Loucy (cell line): ENCODE data around the gene NBEA.

Source experiments
- EZH2phosphoT487 ChIP-seq: fragments of 200-600 bp; IDR thresholded peaks from 2 replicates; pipeline ENCODE4 v1.6.1; 2018; ENCODE audit warnings: antibody characterized with exemption, mild to moderate bottlenecking, moderate library complexity, borderline replicate concordance
- TF ChIP-seq, protein P1 (sequence below): fragments of 200-600 bp; sonication (generic); conservative IDR thresholded peaks from 2 replicates; pipeline ENCODE4 v1.5.1; 2014; ENCODE audit warnings: mild to moderate bottlenecking, antibody characterized with exemption, low read length

DNA sequence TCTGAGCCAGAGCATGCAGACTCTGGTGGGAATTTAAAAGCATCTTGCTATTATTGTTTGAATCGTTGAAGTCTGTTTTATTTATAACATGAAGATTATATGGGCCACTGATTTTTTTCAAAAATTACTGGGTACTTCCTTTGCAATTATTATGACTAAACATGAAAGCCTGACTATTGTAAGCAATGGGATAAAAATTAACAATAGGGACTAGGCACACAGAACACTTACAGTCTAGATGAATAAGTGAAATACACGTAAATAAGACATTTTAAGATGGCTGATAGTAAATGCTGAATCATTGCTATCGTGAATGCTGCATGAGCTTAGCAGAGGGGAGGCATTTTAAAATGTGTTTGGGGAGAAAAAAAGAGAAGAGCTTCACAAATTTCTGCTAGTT is 615.4 kb downstream of the NBEA start:
- TF ChIP-seq, protein P1, sequence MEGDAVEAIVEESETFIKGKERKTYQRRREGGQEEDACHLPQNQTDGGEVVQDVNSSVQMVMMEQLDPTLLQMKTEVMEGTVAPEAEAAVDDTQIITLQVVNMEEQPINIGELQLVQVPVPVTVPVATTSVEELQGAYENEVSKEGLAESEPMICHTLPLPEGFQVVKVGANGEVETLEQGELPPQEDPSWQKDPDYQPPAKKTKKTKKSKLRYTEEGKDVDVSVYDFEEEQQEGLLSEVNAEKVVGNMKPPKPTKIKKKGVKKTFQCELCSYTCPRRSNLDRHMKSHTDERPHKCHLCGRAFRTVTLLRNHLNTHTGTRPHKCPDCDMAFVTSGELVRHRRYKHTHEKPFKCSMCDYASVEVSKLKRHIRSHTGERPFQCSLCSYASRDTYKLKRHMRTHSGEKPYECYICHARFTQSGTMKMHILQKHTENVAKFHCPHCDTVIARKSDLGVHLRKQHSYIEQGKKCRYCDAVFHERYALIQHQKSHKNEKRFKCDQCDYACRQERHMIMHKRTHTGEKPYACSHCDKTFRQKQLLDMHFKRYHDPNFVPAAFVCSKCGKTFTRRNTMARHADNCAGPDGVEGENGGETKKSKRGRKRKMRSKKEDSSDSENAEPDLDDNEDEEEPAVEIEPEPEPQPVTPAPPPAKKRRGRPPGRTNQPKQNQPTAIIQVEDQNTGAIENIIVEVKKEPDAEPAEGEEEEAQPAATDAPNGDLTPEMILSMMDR, result no peak
- TF ChIP-seq EZH2phosphoT487, result no peak
